ENCODE data around the gene TAS2R16. TPM values are rescaled to one million over a fixed set of nuclear protein-coding genes. Genes with fewer than 3 reads are reported as not detected.
"Not testable (repeated sequence)": the region's sequence is repeated elsewhere in the genome, so short reads cannot be mapped to it uniquely, and the experiment has no call there.

The TAS2R16 gene
- total and polyA plus RNA-seq, 9 donors: not detected

DNA sequence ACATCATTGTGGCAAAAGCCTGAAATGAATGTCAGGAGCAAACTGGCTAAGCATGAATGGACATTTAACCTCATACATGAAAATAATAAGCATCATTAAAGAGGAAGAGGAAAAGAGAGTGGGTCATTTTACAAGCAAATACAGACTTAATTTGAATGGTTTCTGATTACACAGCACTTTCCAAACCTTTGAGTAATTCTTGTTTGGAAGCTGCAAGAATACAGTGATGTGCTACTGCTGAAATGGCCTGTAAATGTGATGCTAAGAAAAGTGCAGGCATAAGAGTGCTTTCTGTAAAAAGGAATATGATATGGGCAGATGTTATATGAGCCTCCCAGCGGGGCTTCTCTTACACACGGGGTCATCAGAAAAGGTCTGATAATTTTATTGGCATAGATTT is 30.2 kb downstream of the TAS2R16 start:
- Histone ChIP-seq H3K27ac (no peak overlapping the region), H3K4me1 (ENCODE audit: insufficient read depth) (no peaks in the 10 kb centered on the region), H3K27me3 (no peaks in the 10 kb centered on the region), H3K36me3 (no peaks in the 10 kb centered on the region), H3K4me3 (no peak overlapping the region), H3K9me3 (no peaks in the 10 kb centered on the region)
- no peak for TF ChIP-seq EP300 (IDR thresholded peaks at IDR 0.05)
- no peak for TF ChIP-seq POLR2A (IDR thresholded peaks at IDR 0.05)
- TF ChIP-seq, protein P1, sequence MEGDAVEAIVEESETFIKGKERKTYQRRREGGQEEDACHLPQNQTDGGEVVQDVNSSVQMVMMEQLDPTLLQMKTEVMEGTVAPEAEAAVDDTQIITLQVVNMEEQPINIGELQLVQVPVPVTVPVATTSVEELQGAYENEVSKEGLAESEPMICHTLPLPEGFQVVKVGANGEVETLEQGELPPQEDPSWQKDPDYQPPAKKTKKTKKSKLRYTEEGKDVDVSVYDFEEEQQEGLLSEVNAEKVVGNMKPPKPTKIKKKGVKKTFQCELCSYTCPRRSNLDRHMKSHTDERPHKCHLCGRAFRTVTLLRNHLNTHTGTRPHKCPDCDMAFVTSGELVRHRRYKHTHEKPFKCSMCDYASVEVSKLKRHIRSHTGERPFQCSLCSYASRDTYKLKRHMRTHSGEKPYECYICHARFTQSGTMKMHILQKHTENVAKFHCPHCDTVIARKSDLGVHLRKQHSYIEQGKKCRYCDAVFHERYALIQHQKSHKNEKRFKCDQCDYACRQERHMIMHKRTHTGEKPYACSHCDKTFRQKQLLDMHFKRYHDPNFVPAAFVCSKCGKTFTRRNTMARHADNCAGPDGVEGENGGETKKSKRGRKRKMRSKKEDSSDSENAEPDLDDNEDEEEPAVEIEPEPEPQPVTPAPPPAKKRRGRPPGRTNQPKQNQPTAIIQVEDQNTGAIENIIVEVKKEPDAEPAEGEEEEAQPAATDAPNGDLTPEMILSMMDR (IDR thresholded peaks at IDR 0.05): no peak
- intact Hi-C loops (cut with DNase I): no loop called here
- WGBS, 3 donors: 59 to 60% (median 59%) methylated on average over 2 of the region's 2 CpGs
- no peak for DNase-seq

DNA sequence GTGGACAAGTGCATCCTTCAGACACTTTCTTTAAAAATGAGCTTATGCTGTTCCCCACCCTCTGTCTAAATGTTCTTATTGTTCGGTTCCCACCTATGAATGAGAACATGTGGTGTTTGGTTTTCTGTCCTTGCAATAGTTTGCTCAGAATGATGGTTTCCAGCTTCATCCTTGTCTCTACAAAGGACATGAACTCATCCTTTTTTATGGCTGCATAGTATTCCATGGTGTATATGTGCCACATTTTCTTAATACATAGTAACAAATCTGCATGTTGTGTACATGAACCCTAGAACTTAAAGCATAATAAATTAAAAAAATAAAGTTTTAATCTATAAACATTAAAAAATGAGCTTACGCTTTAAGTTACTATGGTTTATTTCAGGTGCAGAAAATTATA is 41.8 kb downstream of the TAS2R16 start:
- WGBS, 3 donors: 93 to 97% (median 97%) methylated on average over 2 of the region's 2 CpGs
- H3K27ac ChIP-seq: not testable (repeated sequence)

DNA sequence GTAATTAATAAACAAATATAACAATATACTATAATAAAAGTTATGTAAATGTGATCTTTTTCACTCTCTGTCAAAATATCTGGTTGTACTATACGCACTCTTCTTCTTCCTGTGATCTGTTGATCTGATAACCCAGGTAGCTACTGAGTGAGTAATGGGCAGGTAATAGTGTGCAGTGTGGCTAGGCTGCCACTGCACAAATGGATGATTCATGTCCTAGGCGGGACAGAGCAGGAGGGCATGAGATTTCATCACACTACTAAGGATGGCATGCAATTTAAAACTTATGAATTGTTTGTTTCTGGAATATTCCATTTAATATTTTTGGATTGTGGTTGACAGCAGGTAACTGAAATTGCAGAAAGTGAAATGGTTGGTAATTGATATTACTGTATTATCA is 44.5 kb downstream of the TAS2R16 start:
- intact Hi-C loops (cut with DNase I): no loop called here
- TF ChIP-seq, protein P1 (IDR thresholded peaks at IDR 0.05): no peak
- TF ChIP-seq POLR2A (IDR thresholded peaks at IDR 0.05) (no peak), EP300 (IDR thresholded peaks at IDR 0.05) (no peak)
- H3K4me3 ChIP-seq: no peak overlapping the region
- H3K27me3 ChIP-seq: no peaks in the 10 kb centered on the region
- no peak for DNase-seq
- H3K27ac ChIP-seq: no peak overlapping the region
- H3K4me1 ChIP-seq (ENCODE audit: insufficient read depth): no peaks in the 10 kb centered on the region
- no peaks in the 10 kb centered on the region for H3K36me3 ChIP-seq
- 95 to 96% (median 95%) methylated on average over 2 of the region's 2 CpGs for WGBS, 3 donors
- no peaks in the 10 kb centered on the region for H3K9me3 ChIP-seq

More for the DNA sequence above, 41.8 kb downstream of the TAS2R16 start:
- H3K4me1 ChIP-seq (ENCODE audit: insufficient read depth); H3K9me3 ChIP-seq; H3K4me3 ChIP-seq; H3K36me3 ChIP-seq; H3K27me3 ChIP-seq; intact Hi-C loops (cut with DNase I); DNase-seq: not testable (repeated sequence)

DNA sequence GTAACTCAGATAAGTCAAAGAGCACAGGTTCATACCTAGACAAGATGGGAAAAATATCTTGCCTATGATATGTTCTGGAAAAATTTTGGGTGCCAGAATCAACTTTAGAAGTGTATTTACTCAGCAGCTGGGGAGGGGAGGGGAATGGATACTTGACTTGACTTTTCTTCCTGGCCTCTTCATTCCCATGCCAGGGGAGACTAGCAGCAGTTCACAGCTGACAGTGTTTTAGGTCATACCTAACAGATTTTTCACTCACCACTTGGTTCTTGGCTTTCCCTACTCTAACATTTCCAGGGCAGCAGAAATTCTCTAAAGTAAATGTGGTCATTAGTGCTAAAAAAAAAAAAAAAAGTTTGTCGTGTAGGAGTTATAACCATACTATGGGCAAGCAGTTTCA is 46.3 kb downstream of the TAS2R16 start:
- Histone ChIP-seq H3K27me3 (no peaks in the 10 kb centered on the region), H3K4me1 (ENCODE audit: insufficient read depth) (no peaks in the 10 kb centered on the region), H3K4me3 (no peak overlapping the region), H3K27ac (no peak overlapping the region), H3K9me3 (no peaks in the 10 kb centered on the region), H3K36me3 (no peaks in the 10 kb centered on the region)
- TF ChIP-seq, protein P1 (IDR thresholded peaks at IDR 0.05): no peak
- TF ChIP-seq POLR2A (IDR thresholded peaks at IDR 0.05) (no peak), EP300 (IDR thresholded peaks at IDR 0.05) (no peak)
- no peak for DNase-seq
- 55 to 64% (median 63%) methylated on average over 1 of the region's 1 CpG for WGBS, 3 donors
- intact Hi-C loops (cut with DNase I): no loop called here

Other genes starting within 250 kb of the TAS2R16 start
- gene CADPS2, start 109.2 kb downstream of the TAS2R16 start, total RNA-seq: 10 to 100 TPM; 11.3 to 26.3 (median 16.6) TPM
- 10 to 100 TPM; 10.1 to 26.7 TPM for gene CADPS2, start 109.2 kb downstream of the TAS2R16 start, polyA plus RNA-seq
- under 1 TPM in 2 of 7 donors, not detected in 5; 0.10 to 0.24 TPM for gene SLC13A1, start 204.3 kb upstream of the TAS2R16 start, total RNA-seq
- gene SLC13A1, start 204.3 kb upstream of the TAS2R16 start, polyA plus RNA-seq: not detected

Data from ovary (tissue), 9 donors.